Upper lobe of left lung (tissue), 6 donors: ENCODE measurements around the gene FRMD3. TPM values are rescaled to one million over a fixed set of nuclear protein-coding genes. Genes with fewer than 3 reads are reported as not detected.

Experiments
- ATAC-seq, 2 donors: fragments of 200-7000 bp; cut with Tn5 transposase; one replicate each; pipeline ENCODE4 v1.9.1; 2022; ENCODE audit warnings: mild to moderate bottlenecking in 2 of 2, moderate library complexity in 2 of 2; ENCODE audit not compliant: low FRiP score in 2 of 2
- DNase-seq, 2 donors: peaks; one replicate each; pipeline ENCODE4 v3.0.0-alpha.2; 2019 to 2020
- H3K27ac ChIP-seq, 4 donors: fragments of 200-600 bp; sonication (generic); one replicate each; pipeline ENCODE4 v1.5.1; 2016 to 2019
- H3K27me3 ChIP-seq, 4 donors: fragments of 200-600 bp; sonication (generic); one replicate each; pipeline ENCODE4 v1.5.1; 2017 to 2019
- H3K36me3 ChIP-seq, 4 donors: fragments of 200-600 bp; sonication (generic); one replicate each; pipeline ENCODE4 v1.5.1; 2016 to 2019
- H3K4me1 ChIP-seq, 4 donors: fragments of 200-600 bp; sonication (generic); one replicate each; pipeline ENCODE4 v1.5.1; 2018 to 2019
- H3K4me3 ChIP-seq, 4 donors: fragments of 200-600 bp; sonication (generic); one replicate each; pipeline ENCODE4 v1.5.1; 2017 to 2019; ENCODE audit warnings: mild to moderate bottlenecking in 2 of 4, moderate library complexity in 1 of 4
- H3K9me3 ChIP-seq, 4 donors: fragments of 200-600 bp; sonication (generic); one replicate each; pipeline ENCODE4 v1.5.1; 2018 to 2019
- EP300 ChIP-seq, 4 donors: sonication (generic); formaldehyde crosslinking; IDR thresholded peaks; one replicate each; pipeline ENCODE4 v1.5.1; 2017; ENCODE audit warnings: antibody characterized with exemption in 4 of 4, control low read depth in 2 of 4
- POLR2A ChIP-seq, 4 donors: fragments of 450-650 bp; IDR thresholded peaks; one replicate each; pipeline ENCODE4 v1.5.1; 2016 to 2017; ENCODE audit warnings: antibody characterized with exemption in 4 of 4, mild to moderate bottlenecking in 2 of 4
- POLR2AphosphoS5 ChIP-seq, 2 donors: sonication (generic); formaldehyde crosslinking; IDR thresholded peaks; one replicate each; pipeline ENCODE4 v1.5.1; 2017; ENCODE audit warnings: antibody characterized with exemption in 2 of 2
- WGBS, 2 donors: methylation state at CpG; one replicate each; pipeline ENCODE4 v1.1.5; 2017 to 2018; 5-methylcytosine and 5-hydroxymethylcytosine counted together
- total RNA-seq, 6 donors: library from RNA; depleted of rRNA in 4 of 6; stranded (reverse); fragments of >200 nt in 4 of 6; gene quantifications; one replicate each; pipeline versions ENCODE4 v1.1.0 to v1.2.1, GENCODE V29; 2016 to 2021
- TF ChIP-seq, protein P1 (sequence below), 6 experiments: fragments of 450-650 bp in 4 of 6; fragments of 200-600 bp in 2 of 6; sonication (generic) in 2 of 6; IDR thresholded peaks; one replicate each; pipeline ENCODE4 v1.5.1; 2016 to 2019; ENCODE audit warnings: antibody characterized with exemption in 6 of 6
- donor health status: DM: no; HTN: no; CAD: no; lungs with moderate emphysema.
- donor health status: DM: no; HTN: yes; CAD: no; lungs with severe emphysema.

Gene FRMD3
- total RNA-seq, 6 donors from 2014 or later, result 5.6 to 33.4 (median 10.4) TPM

DNA sequence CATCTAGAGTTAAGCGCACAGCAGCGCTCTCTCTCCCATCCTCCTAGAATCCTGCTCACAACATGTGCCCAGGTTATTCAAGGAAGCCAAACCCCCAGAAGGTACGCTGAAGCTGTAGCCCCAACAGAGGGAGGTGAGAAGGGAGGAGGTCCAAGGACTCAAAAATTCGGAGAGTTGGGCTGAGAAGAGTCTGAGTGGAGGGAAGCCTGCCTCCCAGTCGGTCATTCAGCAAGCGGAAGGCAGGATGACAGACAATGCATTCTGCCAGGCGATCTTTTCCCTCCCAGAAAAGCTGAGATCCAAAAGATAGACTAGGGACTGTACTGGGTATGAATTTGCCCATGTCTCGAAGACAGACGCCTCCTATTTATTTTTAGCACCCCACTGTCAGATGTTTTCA, 189.2 kb downstream of the FRMD3 start:
- Histone ChIP-seq H3K4me1 (no peaks in the 10 kb centered on the region), H3K4me3 (no peak overlapping the region), H3K27ac (no peak overlapping the region), H3K9me3 (no peaks in the 10 kb centered on the region), H3K27me3 (no peaks in the 10 kb centered on the region), H3K36me3 (no peaks in the 10 kb centered on the region)
- 76 to 82% methylated on average over 9 of the region's 9 CpGs for WGBS, 2 donors
- ATAC-seq (no peak), DNase-seq (no peak)
- TF ChIP-seq, protein P1, sequence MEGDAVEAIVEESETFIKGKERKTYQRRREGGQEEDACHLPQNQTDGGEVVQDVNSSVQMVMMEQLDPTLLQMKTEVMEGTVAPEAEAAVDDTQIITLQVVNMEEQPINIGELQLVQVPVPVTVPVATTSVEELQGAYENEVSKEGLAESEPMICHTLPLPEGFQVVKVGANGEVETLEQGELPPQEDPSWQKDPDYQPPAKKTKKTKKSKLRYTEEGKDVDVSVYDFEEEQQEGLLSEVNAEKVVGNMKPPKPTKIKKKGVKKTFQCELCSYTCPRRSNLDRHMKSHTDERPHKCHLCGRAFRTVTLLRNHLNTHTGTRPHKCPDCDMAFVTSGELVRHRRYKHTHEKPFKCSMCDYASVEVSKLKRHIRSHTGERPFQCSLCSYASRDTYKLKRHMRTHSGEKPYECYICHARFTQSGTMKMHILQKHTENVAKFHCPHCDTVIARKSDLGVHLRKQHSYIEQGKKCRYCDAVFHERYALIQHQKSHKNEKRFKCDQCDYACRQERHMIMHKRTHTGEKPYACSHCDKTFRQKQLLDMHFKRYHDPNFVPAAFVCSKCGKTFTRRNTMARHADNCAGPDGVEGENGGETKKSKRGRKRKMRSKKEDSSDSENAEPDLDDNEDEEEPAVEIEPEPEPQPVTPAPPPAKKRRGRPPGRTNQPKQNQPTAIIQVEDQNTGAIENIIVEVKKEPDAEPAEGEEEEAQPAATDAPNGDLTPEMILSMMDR (IDR thresholded peaks at IDR 0.05), result no peak
- TF ChIP-seq POLR2A (IDR thresholded peaks at IDR 0.05), result no peak
- no peak for TF ChIP-seq EP300 (IDR thresholded peaks at IDR 0.05)
- no peak for TF ChIP-seq POLR2AphosphoS5 (IDR thresholded peaks at IDR 0.05)

DNA sequence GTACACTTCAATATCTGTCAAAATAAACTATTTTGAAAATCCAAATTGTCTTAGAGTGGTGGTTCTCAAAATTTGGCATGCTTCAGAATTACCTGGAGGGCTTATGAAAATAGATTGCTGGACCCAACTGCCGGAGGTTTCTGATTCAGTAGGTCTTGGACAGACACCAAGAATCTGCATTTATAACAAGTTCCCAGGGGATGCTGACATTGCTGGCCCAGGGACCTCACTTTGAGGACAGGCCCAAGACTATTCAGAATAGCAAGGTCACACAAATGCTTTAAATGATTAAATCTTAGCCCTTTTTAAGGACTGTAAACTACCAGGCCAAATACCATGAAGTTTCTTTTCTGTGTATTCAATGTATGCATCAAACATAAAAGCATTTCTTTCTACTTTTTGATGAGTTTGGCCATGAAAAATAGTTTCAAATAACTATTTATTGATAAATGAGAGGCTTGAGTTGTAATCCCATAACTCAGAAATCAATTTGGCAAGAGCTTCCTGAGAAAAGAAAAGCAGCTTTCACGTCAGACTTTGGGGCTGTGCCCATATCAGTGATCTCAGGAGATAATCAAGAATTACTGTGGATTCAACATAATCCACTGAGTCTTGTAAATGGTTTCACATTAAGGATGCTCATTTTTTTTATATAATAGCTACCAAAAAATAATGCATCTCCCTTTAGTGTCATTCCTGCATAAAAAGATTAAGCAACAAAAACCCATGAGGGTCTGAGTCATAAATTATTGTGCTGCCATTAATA, 191.4 kb downstream of the FRMD3 start:
- ATAC-seq, result no peak
- Histone ChIP-seq H3K27me3 (no peaks in the 10 kb centered on the region), H3K4me3 (no peak overlapping the region), H3K27ac (no peak overlapping the region), H3K36me3 (no peaks in the 10 kb centered on the region), H3K4me1 (no peaks in the 10 kb centered on the region), H3K9me3 (no peaks in the 10 kb centered on the region)
- TF ChIP-seq, protein P1 (IDR thresholded peaks at IDR 0.05), result no peak
- no peak for TF ChIP-seq POLR2AphosphoS5 (IDR thresholded peaks at IDR 0.05)
- TF ChIP-seq EP300 (IDR thresholded peaks at IDR 0.05), result no peak
- TF ChIP-seq POLR2A (IDR thresholded peaks at IDR 0.05), result no peak
- no peak for DNase-seq
- WGBS, 2 donors, result 35 to 39% methylated on average over 2 of the region's 2 CpGs

DNA sequence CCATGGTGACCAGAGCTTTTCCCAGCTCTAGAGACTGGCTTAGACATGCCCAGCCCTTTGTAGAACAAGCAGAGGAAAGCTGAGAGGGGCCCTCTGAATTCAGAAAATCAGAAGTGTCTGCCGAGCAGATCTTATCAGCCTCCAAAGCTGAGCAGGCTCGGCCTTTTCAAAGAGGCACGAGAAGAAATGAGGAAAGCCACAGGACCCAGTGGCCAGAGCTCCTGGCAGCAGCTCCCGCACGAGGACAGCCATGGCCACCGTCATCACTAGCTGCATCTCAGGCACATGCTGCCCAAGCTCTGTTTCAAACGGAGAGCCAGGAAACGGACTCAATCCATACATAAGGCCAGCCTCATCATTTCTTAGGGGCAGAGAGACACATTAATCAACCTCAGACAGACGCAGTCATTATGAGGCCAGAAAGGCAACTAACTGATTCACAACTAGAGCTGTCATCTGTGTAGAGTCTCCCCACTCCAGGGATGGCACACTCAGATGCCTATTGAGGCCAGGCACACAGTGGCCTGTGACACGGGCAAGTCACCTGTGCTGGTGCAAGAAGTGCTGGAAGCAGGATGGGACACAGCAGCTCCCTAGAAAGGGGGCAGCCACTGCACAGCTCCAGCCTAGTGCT, 194.7 kb downstream of the FRMD3 start:
- no peaks in the 10 kb centered on the region for H3K27me3 ChIP-seq
- H3K4me1 ChIP-seq, result no peaks in the 10 kb centered on the region
- ATAC-seq, result no peak
- peak in 1 of 2 donors; percentile 5 for DNase-seq
- no peaks in the 10 kb centered on the region for H3K36me3 ChIP-seq
- WGBS, 2 donors, result 66 to 73% methylated on average over 9 to 10 of the region's 10 CpGs
- TF ChIP-seq, protein P1 (IDR thresholded peaks at IDR 0.05), result no peak
- TF ChIP-seq POLR2AphosphoS5 (IDR thresholded peaks at IDR 0.05), result no peak
- no peak for TF ChIP-seq EP300 (IDR thresholded peaks at IDR 0.05)
- no peak for TF ChIP-seq POLR2A (IDR thresholded peaks at IDR 0.05)
- H3K27ac ChIP-seq, result no peak overlapping the region
- H3K9me3 ChIP-seq, result no peaks in the 10 kb centered on the region
- no peak overlapping the region for H3K4me3 ChIP-seq

DNA sequence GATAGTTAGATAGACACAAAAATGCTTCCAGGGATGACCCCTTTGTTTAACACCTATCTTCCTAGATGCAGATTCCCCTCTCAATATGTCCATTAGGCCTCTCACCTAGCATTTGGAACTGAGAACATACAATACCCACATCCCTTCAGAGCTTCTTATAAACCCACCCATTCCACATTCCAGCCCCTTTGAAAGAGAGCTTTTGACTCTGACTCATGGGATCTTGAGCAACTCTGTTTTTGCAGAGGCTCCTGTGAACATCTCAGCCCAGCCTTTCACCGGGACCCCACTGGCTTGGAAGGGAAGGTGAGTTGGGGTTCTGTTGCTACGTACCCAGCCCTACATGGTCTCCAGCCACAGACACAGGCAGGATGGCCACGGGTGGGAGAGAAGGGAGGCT, 195.5 kb downstream of the FRMD3 start:
- 80 to 86% methylated on average over 3 of the region's 3 CpGs for WGBS, 2 donors
- no peak for DNase-seq

More for the DNA sequence above, 195.5 kb downstream of the FRMD3 start:
- TF ChIP-seq, protein P1 (IDR thresholded peaks at IDR 0.05), result no peak
- TF ChIP-seq POLR2AphosphoS5 (IDR thresholded peaks at IDR 0.05), result no peak
- TF ChIP-seq POLR2A (IDR thresholded peaks at IDR 0.05), result no peak
- TF ChIP-seq EP300 (IDR thresholded peaks at IDR 0.05), result no peak
- Histone ChIP-seq H3K27ac (no peak overlapping the region), H3K27me3 (no peaks in the 10 kb centered on the region), H3K4me1 (no peaks in the 10 kb centered on the region), H3K4me3 (no peak overlapping the region), H3K36me3 (no peaks in the 10 kb centered on the region), H3K9me3 (no peaks in the 10 kb centered on the region)
- no peak for ATAC-seq
